Activated B cell treated with CpG ODN at 0.5 μM for 24 hours (primary cell): ENCODE results near the gene KIAA0040. TPM values are rescaled to one million over a fixed set of nuclear protein-coding genes. Genes with fewer than 3 reads are reported as not detected.

ENCODE experiments used
- ATAC-seq: fragments of 200-7000 bp; cut with Tn5 transposase; one replicate; pipeline ENCODE4 v1.10.0; 2021; ENCODE audit warnings: low read depth, mild to moderate bottlenecking, moderate library complexity
- CTCF ChIA-PET: fragments of 350-600 bp; sonication (Branson Sonifier 250); formaldehyde crosslinking; loops from one replicate; lab custom pipeline; 2021; ENCODE audit warnings: antibody characterized with exemption; lab: Charles Lee
- POLR2A ChIA-PET: fragments of 350-600 bp; sonication (Branson Sonifier 250); formaldehyde crosslinking; loops from one replicate; lab custom pipeline; 2021; ENCODE audit warnings: antibody characterized with exemption; lab: Charles Lee
- DNase-seq: peaks from one replicate; pipeline ENCODE4 v3.0.0; 2022
- H3K27ac Mint-ChIP-seq: one replicate; pipeline ENCODE4 v1.8.0; 2020; ENCODE audit warnings: mixed read lengths
- H3K27me3 Mint-ChIP-seq: one replicate; pipeline ENCODE4 v1.8.0; 2021; ENCODE audit warnings: mixed read lengths
- H3K36me3 Mint-ChIP-seq: one replicate; pipeline ENCODE4 v1.8.0; 2021; ENCODE audit warnings: low read depth, mixed read lengths
- H3K4me1 Mint-ChIP-seq: one replicate; pipeline ENCODE4 v1.8.0; 2021; ENCODE audit warnings: mixed read lengths
- H3K4me3 Mint-ChIP-seq: one replicate; pipeline ENCODE4 v1.8.0; 2020; ENCODE audit warnings: mild to moderate bottlenecking, mixed read lengths
- H3K9me3 Mint-ChIP-seq: one replicate; pipeline ENCODE4 v1.8.0; 2020; ENCODE audit warnings: mixed read lengths
- intact Hi-C: fragments of 100-400 bp; cut with micrococcal nuclease; formaldehyde crosslinking; loops from one replicate; pipeline ENCODE4 v1.15.1; 2024
- total RNA-seq: library from RNA; stranded (reverse); gene quantifications from 2 replicates; pipeline ENCODE4 v1.2.3, GENCODE V29; 2022
- TF ChIP-seq, protein P1 (sequence below): fragments of 200-600 bp; IDR thresholded peaks from one replicate; pipeline ENCODE4 v1.8.0; 2022; ENCODE audit warnings: antibody characterized with exemption, mild to moderate bottlenecking

The KIAA0040 gene
- total RNA-seq, 1 donor from 2014 or later: 57.2 TPM

DNA sequence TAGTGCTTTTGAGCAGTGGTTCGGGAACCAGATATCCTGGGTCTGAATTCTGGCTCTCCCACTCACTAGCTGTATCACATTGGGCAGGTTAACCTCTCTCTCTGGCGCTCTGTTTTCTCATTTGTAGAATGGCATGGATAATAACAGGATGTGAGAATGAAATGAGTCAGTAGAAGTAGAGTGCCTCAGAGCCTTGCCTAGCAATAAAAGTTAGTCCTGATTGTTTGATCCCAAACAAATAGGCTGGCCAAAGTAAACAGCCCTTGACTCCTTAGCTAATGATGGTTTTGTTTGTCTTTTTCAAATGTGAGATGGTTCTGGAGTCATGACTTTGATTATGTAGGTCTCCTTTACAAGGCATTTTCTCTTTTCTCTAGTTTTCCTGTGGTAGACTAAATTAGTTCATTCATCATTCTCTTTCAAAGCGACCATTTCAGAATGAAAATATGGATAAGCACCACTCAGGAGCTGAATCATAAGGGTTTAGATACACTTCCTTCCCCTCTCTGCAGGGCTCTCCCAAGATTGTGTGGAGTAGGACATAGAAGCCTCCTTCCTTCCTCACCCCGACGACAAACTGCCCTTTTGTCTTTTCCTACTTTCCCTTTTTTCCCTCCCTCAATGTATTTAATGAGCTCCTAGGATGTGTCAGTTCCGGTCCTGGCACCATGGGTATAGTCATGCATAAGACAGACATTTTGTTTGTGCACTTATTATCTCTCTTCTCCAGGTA, 23.1 kb downstream of the KIAA0040 start:
- H3K27me3 Mint-ChIP-seq: no peaks in the 10 kb centered on the region
- ChIA-PET CTCF (interaction anchor here (1.0 to 2.5 kb wide), 4 partner anchors 14 to 148 kb away, joined by 3 to 8 read pairs (median 5); no protein-coding TSS in a partner anchor), POLR2A (no interaction called here)
- H3K9me3 Mint-ChIP-seq: no peaks in the 10 kb centered on the region
- H3K27ac Mint-ChIP-seq: peak overlapping the region; percentile 73
- TF ChIP-seq, protein P1, sequence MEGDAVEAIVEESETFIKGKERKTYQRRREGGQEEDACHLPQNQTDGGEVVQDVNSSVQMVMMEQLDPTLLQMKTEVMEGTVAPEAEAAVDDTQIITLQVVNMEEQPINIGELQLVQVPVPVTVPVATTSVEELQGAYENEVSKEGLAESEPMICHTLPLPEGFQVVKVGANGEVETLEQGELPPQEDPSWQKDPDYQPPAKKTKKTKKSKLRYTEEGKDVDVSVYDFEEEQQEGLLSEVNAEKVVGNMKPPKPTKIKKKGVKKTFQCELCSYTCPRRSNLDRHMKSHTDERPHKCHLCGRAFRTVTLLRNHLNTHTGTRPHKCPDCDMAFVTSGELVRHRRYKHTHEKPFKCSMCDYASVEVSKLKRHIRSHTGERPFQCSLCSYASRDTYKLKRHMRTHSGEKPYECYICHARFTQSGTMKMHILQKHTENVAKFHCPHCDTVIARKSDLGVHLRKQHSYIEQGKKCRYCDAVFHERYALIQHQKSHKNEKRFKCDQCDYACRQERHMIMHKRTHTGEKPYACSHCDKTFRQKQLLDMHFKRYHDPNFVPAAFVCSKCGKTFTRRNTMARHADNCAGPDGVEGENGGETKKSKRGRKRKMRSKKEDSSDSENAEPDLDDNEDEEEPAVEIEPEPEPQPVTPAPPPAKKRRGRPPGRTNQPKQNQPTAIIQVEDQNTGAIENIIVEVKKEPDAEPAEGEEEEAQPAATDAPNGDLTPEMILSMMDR: no peak
- H3K36me3 Mint-ChIP-seq: peaks cover 96% of the 10 kb centered on the region
- DNase-seq (no peak), ATAC-seq (no peak)
- H3K4me1 Mint-ChIP-seq: peaks cover 63% of the 10 kb centered on the region
- H3K4me3 Mint-ChIP-seq: no peak overlapping the region
- intact Hi-C loops: no loop called here

DNA sequence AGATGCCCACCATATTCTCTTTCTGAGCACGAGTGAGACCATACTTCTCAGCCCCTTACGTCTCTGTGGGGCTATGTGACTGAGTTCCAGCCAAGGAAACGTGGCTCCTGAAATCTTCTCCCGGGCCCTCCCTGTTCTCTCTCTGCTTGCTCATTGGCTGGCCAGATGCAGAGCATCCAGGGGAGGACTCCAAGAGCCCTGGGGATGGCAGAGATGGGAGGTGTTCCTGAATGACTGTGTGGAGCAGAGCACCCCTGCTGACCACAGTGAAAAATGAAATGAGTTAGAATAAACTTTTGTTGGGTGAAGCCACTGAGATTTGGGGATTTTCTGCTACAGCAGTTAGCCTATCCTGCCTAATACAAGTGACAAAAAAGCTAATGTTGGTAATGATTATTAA, 23.8 kb downstream of the KIAA0040 start:
- no peaks in the 10 kb centered on the region for H3K27me3 Mint-ChIP-seq
- H3K4me3 Mint-ChIP-seq: no peak overlapping the region
- TF ChIP-seq, protein P1: no peak
- CTCF ChIA-PET: interaction anchor here (1.0 to 2.5 kb wide), 4 partner anchors 13 to 149 kb away, joined by 3 to 8 read pairs (median 5); no protein-coding TSS in a partner anchor
- POLR2A ChIA-PET: no interaction called here
- peaks cover 97% of the 10 kb centered on the region for H3K36me3 Mint-ChIP-seq
- H3K4me1 Mint-ChIP-seq: peaks cover 58% of the 10 kb centered on the region
- ATAC-seq: no peak
- H3K9me3 Mint-ChIP-seq: no peaks in the 10 kb centered on the region
- no peak for DNase-seq
- H3K27ac Mint-ChIP-seq: peak overlapping the region; percentile 73
- intact Hi-C loops: no loop called here

DNA sequence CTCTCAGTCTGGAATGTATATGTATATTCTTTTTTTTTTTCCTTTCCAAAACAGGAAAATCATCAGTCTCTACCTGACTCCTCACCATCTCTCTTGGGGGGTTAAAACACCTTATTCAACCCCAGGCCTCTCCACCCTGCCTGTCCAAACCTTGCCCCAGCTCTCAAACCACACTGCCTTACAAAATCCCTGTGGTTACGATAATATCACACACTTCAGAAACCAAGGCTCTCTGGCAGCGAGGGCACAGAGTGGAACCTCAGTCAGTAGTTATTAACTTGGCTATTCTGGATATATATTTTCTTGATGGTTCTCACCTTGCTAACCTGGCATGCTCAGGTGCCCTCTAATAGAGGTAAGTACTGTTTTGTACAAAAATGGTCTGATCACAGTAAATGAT, 24.7 kb downstream of the KIAA0040 start:
- H3K36me3 Mint-ChIP-seq: peaks cover 97% of the 10 kb centered on the region
- no peaks in the 10 kb centered on the region for H3K9me3 Mint-ChIP-seq
- peaks cover 51% of the 10 kb centered on the region for H3K4me1 Mint-ChIP-seq
- H3K27ac Mint-ChIP-seq: peak overlapping the region; percentile 51
- no peaks in the 10 kb centered on the region for H3K27me3 Mint-ChIP-seq
- ATAC-seq (no peak), DNase-seq (no peak)
- intact Hi-C loops: no loop called here
- ChIA-PET POLR2A (no interaction called here), CTCF (interaction anchor here (1.5 to 2.5 kb wide), 2 partner anchors 120 to 150 kb away, joined by 3 to 6 read pairs; no protein-coding TSS in a partner anchor)
- H3K4me3 Mint-ChIP-seq: no peak overlapping the region
- TF ChIP-seq, protein P1: no peak

DNA sequence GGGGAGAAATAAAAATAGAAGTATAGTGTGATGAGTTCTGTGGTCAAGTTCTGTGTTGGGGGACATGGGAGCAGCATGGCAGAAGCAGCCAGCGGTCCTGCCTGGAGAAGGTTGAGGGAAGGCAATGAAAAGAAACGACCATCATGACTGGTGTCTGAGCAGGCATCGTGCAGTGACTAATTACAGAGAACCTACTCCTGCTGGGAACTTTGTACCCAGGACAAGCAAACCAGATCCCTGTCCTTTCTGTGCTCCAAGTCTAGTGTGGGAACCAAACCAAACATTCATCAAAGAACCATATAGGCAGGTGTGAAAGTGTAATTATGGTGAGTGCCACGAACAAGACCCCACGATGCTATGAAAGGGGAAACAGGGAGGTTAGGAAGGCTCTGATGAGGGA, 25.8 kb downstream of the KIAA0040 start:
- peaks cover 98% of the 10 kb centered on the region for H3K36me3 Mint-ChIP-seq
- ATAC-seq: no peak
- peak overlapping the region; percentile 16 for H3K27ac Mint-ChIP-seq
- H3K4me1 Mint-ChIP-seq: peaks cover 42% of the 10 kb centered on the region
- intact Hi-C loops: no loop called here
- DNase-seq: no peak
- no peaks in the 10 kb centered on the region for H3K9me3 Mint-ChIP-seq
- no peaks in the 10 kb centered on the region for H3K27me3 Mint-ChIP-seq
- ChIA-PET CTCF (interaction anchor here (2.0 kb wide), 1 partner anchor 15 kb away, joined by 6 read pairs; no protein-coding TSS in a partner anchor), POLR2A (no interaction called here)
- TF ChIP-seq, protein P1: no peak
- H3K4me3 Mint-ChIP-seq: no peak overlapping the region

DNA sequence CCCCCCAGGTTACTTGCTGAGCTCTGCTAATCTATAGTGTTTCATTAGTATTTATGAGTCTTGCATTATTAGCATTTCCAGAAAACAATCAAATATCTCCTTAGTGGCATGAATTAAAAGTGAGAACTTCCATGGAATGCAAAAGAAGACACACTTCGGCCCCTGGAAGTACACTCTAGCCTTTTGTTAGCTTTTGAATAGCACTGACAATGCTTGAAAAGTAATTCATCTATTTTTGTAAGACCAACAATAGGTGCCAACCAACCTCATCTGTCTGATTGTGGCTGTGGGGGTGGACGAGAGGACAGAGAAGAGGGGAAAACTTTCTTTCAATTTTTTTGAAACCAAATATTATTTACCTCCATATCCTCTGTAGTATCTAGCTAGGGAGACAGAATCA, 27.8 kb downstream of the KIAA0040 start:
- H3K36me3 Mint-ChIP-seq: peaks cover 99% of the 10 kb centered on the region
- no peak overlapping the region for H3K4me3 Mint-ChIP-seq

More for the DNA sequence above, 27.8 kb downstream of the KIAA0040 start:
- peaks cover 25% of the 10 kb centered on the region for H3K4me1 Mint-ChIP-seq
- no peak for ATAC-seq
- H3K27ac Mint-ChIP-seq: no peak overlapping the region
- POLR2A ChIA-PET: no interaction called here
- H3K9me3 Mint-ChIP-seq: no peaks in the 10 kb centered on the region
- no peak for DNase-seq
- TF ChIP-seq, protein P1: no peak
- H3K27me3 Mint-ChIP-seq: no peaks in the 10 kb centered on the region
- intact Hi-C loops: no loop called here
- CTCF ChIA-PET: interaction anchor here (1.5 to 6.9 kb wide), 4 partner anchors 9 to 153 kb away, joined by 5 to 48 read pairs (median 6); no protein-coding TSS in a partner anchor
